GM21825 (cell line): ENCODE results near the gene ZNF618.

Experiments used
- ATAC-seq: cut with Tn5 transposase; IDR thresholded peaks from one replicate; pipeline ENCODE4 v1.9.1; 2021; ENCODE audit warnings: mild to moderate bottlenecking, moderate library complexity; ENCODE audit not compliant: unreplicated experiment

ZNF618 gene

GRCh38 chr9:113998525-113999255, 122.6 kb downstream of the ZNF618 start:
- ATAC-seq: no peak

GRCh38 chr9:113999256-114000062, 123.3 kb downstream of the ZNF618 start:
- no peak for ATAC-seq

GRCh38 chr9:114000063-114000454, 124.0 kb downstream of the ZNF618 start:
- ATAC-seq: no peak

- no peak for ATAC-seq
Observed at GRCh38 chr9:114000671-114001409, 124.7 kb downstream of the ZNF618 start.

GRCh38 chr9:114001410-114001685, 125.2 kb downstream of the ZNF618 start:
- ATAC-seq: no peak

GRCh38 chr9:114001794-114002261, 125.7 kb downstream of the ZNF618 start:
- no peak for ATAC-seq

GRCh38 chr9:114002271-114002985, 126.3 kb downstream of the ZNF618 start:
- no peak for ATAC-seq

GRCh38 chr9:114002986-114003350, 126.9 kb downstream of the ZNF618 start:
- no peak for ATAC-seq

- no peak for ATAC-seq
Observed at GRCh38 chr9:114003351-114003750, 127.2 kb downstream of the ZNF618 start.

GRCh38 chr9:114003758-114004157, 127.6 kb downstream of the ZNF618 start:
- ATAC-seq: no peak

- ATAC-seq: no peak
Observed at GRCh38 chr9:114004221-114004716, 128.2 kb downstream of the ZNF618 start.

GRCh38 chr9:114005371-114006154, 129.5 kb downstream of the ZNF618 start:
- no peak for ATAC-seq

GRCh38 chr9:114006155-114006550, 130.0 kb downstream of the ZNF618 start:
- no peak for ATAC-seq

- ATAC-seq: no peak
Observed at GRCh38 chr9:114006931-114007691, 131.0 kb downstream of the ZNF618 start.

- no peak for ATAC-seq
Observed at GRCh38 chr9:114007991-114008666, 132.0 kb downstream of the ZNF618 start.

GRCh38 chr9:114008667-114009410, 132.7 kb downstream of the ZNF618 start:
- ATAC-seq: no peak

- no peak for ATAC-seq
Observed at GRCh38 chr9:114011313-114011712, 135.2 kb downstream of the ZNF618 start.

GRCh38 chr9:114012126-114012525, 136.0 kb downstream of the ZNF618 start:
- ATAC-seq: no peak
